ENCODE data around the gene NLGN1.

The NLGN1 gene

DNA sequence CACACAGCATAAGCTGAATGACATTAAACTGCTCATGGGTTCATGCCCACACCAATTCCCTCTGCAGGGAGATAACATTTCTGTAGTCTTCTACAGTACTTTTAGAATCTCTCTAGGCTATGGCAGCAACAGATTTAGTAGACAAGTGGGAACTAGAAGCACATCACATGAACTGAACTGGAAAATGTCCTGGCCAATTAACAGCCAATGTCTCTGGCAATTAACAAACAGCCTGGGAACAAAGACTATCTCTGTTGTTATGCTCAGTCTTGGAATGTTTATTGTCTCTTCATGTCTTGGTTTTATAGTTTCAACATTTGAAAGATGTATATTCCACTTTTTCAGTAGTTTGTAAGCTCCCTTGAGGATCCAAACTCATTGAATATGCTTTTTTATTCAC lies 938.4 kb downstream of the NLGN1 start:
- TF ChIP-seq, protein P1, sequence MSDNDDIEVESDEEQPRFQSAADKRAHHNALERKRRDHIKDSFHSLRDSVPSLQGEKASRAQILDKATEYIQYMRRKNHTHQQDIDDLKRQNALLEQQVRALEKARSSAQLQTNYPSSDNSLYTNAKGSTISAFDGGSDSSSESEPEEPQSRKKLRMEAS (IDR thresholded peaks at IDR 0.05; ENCODE audit: low read depth, low read length) = no peak
- TF ChIP-seq POLR2A (IDR thresholded peaks at IDR 0.05; ENCODE audit: extremely low read depth, insufficient read length) = no peak
- TF ChIP-seq, protein P2, sequence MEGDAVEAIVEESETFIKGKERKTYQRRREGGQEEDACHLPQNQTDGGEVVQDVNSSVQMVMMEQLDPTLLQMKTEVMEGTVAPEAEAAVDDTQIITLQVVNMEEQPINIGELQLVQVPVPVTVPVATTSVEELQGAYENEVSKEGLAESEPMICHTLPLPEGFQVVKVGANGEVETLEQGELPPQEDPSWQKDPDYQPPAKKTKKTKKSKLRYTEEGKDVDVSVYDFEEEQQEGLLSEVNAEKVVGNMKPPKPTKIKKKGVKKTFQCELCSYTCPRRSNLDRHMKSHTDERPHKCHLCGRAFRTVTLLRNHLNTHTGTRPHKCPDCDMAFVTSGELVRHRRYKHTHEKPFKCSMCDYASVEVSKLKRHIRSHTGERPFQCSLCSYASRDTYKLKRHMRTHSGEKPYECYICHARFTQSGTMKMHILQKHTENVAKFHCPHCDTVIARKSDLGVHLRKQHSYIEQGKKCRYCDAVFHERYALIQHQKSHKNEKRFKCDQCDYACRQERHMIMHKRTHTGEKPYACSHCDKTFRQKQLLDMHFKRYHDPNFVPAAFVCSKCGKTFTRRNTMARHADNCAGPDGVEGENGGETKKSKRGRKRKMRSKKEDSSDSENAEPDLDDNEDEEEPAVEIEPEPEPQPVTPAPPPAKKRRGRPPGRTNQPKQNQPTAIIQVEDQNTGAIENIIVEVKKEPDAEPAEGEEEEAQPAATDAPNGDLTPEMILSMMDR (IDR thresholded peaks at IDR 0.05; ENCODE audit: low read depth, low read length) = no peak
- no peak for TF ChIP-seq MYC (IDR thresholded peaks at IDR 0.05; ENCODE audit: low read depth, low read length)
- no peak for DNase-seq (ENCODE audit: low read depth)
- H3K4me3 ChIP-seq (ENCODE audit: low read depth, low read length) = no peak overlapping the region

All from NB4 (cell line).